Ishikawa (cell line): ENCODE results near the gene ZNF609.

Experiments used
- CEBPB ChIP-seq: IDR thresholded peaks from 2 replicates; pipeline ENCODE4 v1.6.1; 2012
- CREB1 ChIP-seq: IDR thresholded peaks from 2 replicates; pipeline ENCODE4 v1.6.1; 2012; ENCODE audit warnings: low read depth
- EGR1 ChIP-seq: IDR thresholded peaks from 2 replicates; pipeline ENCODE4 v1.6.1; 2012
- EP300 ChIP-seq: IDR thresholded peaks from 2 replicates; pipeline ENCODE4 v1.6.1; 2012; ENCODE audit warnings: borderline replicate concordance
- FOXM1 ChIP-seq: IDR thresholded peaks from 2 replicates; pipeline ENCODE4 v1.6.1; 2012; ENCODE audit warnings: low read depth, borderline replicate concordance
- NFIC ChIP-seq: IDR thresholded peaks from 2 replicates; pipeline ENCODE4 v1.6.1; 2012
- RAD21 ChIP-seq: IDR thresholded peaks from 2 replicates; pipeline ENCODE4 v1.6.1; 2012; ENCODE audit warnings: low read depth
- TAF1 ChIP-seq: IDR thresholded peaks from 2 replicates; pipeline ENCODE4 v1.6.1; 2012; ENCODE audit warnings: low read depth, mild to moderate bottlenecking
- TCF12 ChIP-seq: IDR thresholded peaks from 2 replicates; pipeline ENCODE4 v1.6.1; 2012; ENCODE audit warnings: low read depth
- TEAD4 ChIP-seq: IDR thresholded peaks from 2 replicates; pipeline ENCODE4 v1.6.1; 2012
- YY1 ChIP-seq: IDR thresholded peaks from 2 replicates; pipeline ENCODE4 v1.6.1; 2012; ENCODE audit warnings: low read depth
- ZBTB7A ChIP-seq: IDR thresholded peaks from 2 replicates; pipeline ENCODE4 v1.6.1; 2012; ENCODE audit warnings: low read depth
- TF ChIP-seq, protein P1 (sequence below): IDR thresholded peaks from 2 replicates; pipeline ENCODE4 v1.6.1; 2012
- TF ChIP-seq, protein P2 (sequence below): IDR thresholded peaks from 2 replicates; pipeline ENCODE4 v1.6.1; 2012; ENCODE audit warnings: low read depth, mild to moderate bottlenecking
- TF ChIP-seq, protein P3 (sequence below): IDR thresholded peaks from 2 replicates; pipeline ENCODE4 v1.6.1; 2012

ZNF609 gene

DNA sequence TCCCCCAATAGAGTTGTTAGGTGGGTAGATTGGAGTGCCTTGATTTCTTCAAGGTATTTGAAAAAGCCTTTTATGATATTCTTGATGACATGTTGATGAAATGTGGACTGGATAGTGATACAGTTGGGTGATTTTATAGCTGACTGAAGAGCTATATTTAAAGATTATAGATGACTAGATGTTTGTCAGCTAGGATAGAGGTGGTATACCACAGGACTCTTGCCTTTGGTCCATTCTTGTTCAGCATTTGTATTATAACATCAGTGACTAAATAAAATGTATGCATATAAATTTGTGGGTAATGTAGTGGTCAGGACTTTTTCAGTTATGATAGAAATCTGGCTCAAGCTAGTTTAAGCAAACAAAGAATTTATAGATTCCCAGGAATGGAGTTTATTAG is 143.9 kb downstream of the ZNF609 start:
- no peak for TF ChIP-seq CEBPB
- no peak for TF ChIP-seq TAF1
- TF ChIP-seq, protein P1, sequence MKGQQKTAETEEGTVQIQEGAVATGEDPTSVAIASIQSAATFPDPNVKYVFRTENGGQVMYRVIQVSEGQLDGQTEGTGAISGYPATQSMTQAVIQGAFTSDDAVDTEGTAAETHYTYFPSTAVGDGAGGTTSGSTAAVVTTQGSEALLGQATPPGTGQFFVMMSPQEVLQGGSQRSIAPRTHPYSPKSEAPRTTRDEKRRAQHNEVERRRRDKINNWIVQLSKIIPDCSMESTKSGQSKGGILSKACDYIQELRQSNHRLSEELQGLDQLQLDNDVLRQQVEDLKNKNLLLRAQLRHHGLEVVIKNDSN = no peak
- TF ChIP-seq RAD21 = no peak
- TF ChIP-seq TEAD4 = no peak

DNA sequence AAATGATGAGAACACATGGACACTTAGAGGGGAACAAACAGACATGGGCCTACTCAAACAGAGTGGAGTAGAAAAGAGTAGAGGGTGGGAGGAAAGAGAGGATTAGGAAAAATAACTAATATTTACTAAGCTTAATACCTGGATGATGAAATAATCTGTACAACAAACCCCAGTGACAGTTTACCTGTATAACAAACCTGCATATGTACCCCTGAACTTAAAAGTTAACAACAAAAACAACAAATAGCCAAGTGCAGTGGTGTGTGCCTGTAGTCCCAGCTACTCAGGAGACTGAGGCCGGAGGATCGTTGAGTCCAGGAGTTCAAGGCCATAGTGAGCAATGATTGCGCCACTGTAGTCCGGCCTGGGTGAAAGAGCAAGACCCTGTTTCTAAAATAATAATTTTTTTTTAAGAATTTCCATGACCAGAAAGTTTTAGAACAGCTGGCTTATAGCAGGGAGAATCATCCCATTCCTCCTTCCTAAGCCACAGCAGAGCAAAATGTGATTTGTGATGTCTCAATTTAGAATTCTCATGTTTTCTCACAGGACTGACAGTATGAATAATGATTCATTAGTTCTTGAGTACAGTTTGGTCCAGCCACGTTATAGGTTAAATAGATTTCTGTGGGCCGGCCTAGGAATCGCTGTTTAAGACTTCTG is 150.0 kb downstream of the ZNF609 start:
- TF ChIP-seq, protein P2, sequence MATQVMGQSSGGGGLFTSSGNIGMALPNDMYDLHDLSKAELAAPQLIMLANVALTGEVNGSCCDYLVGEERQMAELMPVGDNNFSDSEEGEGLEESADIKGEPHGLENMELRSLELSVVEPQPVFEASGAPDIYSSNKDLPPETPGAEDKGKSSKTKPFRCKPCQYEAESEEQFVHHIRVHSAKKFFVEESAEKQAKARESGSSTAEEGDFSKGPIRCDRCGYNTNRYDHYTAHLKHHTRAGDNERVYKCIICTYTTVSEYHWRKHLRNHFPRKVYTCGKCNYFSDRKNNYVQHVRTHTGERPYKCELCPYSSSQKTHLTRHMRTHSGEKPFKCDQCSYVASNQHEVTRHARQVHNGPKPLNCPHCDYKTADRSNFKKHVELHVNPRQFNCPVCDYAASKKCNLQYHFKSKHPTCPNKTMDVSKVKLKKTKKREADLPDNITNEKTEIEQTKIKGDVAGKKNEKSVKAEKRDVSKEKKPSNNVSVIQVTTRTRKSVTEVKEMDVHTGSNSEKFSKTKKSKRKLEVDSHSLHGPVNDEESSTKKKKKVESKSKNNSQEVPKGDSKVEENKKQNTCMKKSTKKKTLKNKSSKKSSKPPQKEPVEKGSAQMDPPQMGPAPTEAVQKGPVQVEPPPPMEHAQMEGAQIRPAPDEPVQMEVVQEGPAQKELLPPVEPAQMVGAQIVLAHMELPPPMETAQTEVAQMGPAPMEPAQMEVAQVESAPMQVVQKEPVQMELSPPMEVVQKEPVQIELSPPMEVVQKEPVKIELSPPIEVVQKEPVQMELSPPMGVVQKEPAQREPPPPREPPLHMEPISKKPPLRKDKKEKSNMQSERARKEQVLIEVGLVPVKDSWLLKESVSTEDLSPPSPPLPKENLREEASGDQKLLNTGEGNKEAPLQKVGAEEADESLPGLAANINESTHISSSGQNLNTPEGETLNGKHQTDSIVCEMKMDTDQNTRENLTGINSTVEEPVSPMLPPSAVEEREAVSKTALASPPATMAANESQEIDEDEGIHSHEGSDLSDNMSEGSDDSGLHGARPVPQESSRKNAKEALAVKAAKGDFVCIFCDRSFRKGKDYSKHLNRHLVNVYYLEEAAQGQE = no peak
- TF ChIP-seq NFIC = no peak
- TF ChIP-seq CEBPB = no peak
- TF ChIP-seq FOXM1 = no peak
- TF ChIP-seq YY1 = no peak
- no peak for TF ChIP-seq EP300
- no peak for TF ChIP-seq EGR1
- TF ChIP-seq CREB1 = no peak
- TF ChIP-seq, protein P3, sequence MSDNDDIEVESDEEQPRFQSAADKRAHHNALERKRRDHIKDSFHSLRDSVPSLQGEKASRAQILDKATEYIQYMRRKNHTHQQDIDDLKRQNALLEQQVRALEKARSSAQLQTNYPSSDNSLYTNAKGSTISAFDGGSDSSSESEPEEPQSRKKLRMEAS = no peak
- no peak for TF ChIP-seq TCF12
- TF ChIP-seq RAD21 = no peak
- no peak for TF ChIP-seq ZBTB7A
- TF ChIP-seq, protein P1 = no peak
- no peak for TF ChIP-seq TAF1
- TF ChIP-seq TEAD4 = no peak

DNA sequence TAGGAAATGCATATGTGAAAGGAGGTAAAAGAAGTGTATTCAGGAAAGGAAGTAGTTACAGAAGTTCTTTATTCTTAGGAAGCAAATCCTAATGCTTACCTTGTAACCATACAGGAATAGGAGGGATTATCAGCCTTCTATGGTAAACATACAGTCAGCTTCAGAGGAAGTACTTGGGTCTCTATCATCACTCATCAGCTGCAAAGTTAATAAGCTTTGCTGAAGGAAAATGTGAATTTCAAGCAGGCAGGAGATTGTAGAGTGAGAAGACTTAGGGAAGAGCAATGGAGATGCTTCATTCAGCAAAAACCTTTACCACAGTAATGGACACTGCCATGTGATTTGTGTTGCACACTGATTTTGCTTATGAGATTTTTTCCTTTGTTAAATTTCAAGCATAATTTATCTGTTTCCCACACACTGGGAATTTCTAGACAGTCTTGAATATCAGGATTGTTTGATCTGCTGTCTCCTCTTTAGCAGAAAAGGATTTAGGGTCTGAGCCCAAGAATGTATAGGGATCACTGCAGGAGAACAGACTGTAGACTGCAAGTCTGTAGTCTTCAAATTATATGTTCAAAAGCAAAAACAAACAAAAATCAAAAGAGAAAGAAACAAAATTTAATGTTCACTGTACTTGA is 150.8 kb downstream of the ZNF609 start:
- TF ChIP-seq, protein P2 = no peak
- no peak for TF ChIP-seq EGR1
- TF ChIP-seq, protein P3 = no peak
- no peak for TF ChIP-seq FOXM1

DNA sequence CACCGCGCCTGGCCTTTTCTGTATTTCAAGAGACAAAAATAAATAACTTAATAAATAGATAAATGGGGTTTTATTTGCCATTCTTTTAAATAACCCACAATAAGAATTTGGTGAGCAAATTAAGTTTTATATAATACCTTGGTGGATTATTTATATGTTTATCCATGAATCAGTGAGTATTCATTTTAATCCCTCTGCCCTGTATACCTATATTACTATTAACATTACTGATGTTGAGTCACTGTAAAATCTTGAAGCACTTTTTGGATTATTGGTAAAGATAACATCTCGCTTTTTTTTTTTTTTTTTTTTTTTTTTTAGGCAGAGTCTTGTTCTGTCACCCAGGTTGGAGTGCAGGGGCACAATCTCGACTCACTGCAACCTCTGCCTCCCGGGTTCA is 154.1 kb downstream of the ZNF609 start:
- no peak for TF ChIP-seq CEBPB
- no peak for TF ChIP-seq YY1
- no peak for TF ChIP-seq EGR1
- TF ChIP-seq ZBTB7A = no peak
- no peak for TF ChIP-seq TCF12
- TF ChIP-seq NFIC = no peak
- TF ChIP-seq, protein P2 = no peak
- TF ChIP-seq, protein P3 = no peak
- no peak for TF ChIP-seq RAD21
- TF ChIP-seq EP300 = no peak
- no peak for TF ChIP-seq TEAD4
- TF ChIP-seq, protein P1 = no peak
- no peak for TF ChIP-seq FOXM1
- no peak for TF ChIP-seq CREB1
- no peak for TF ChIP-seq TAF1
